H1 (cell line): ENCODE data around the gene SLC35F6. TPM values are rescaled to one million over a fixed set of nuclear protein-coding genes. Genes with fewer than 3 reads are reported as not detected.

ENCODE experiments used
- CTCF ChIA-PET: fragments of 300-600 bp; sonication (Branson Sonifier 250); formaldehyde crosslinking; loops from one replicate; lab custom pipeline; 2021; ENCODE audit not compliant: partially characterized antibody; lab: Charles Lee
- POLR2A ChIA-PET: fragments of 300-600 bp; sonication (Branson Sonifier 250); formaldehyde crosslinking; loops from one replicate; lab custom pipeline; 2021; ENCODE audit warnings: inconsistent platforms; ENCODE audit not compliant: partially characterized antibody; lab: Charles Lee
- DNase-seq, 2 experiments: peaks; one replicate each; pipeline versions ENCODE4 v3.0.0 to v3.0.0-alpha.2; 2010 to 2022; ENCODE audit warnings: low spot score in 2 of 2, low read depth in 1 of 2, mixed read lengths in 1 of 2
- FAIRE-seq: peaks from 2 replicates; lab custom pipeline; 2011; peaks lifted over from hg19 to GRCh38; lab: Jason Lieb, UNC
- H2AFZ ChIP-seq: 2 replicates; pipeline ENCODE4 v1.8.1; 2012; ENCODE audit warnings: low read length, inconsistent platforms
- H2AK5ac ChIP-seq: 2 replicates; pipeline ENCODE4 v1.6.1; 2013; ENCODE audit warnings: low read depth, low read length
- H2BK120ac ChIP-seq: replicated peaks from 2 replicates; pipeline ENCODE3; 2013; ENCODE audit warnings: low read depth, low read length, inconsistent platforms
- H2BK12ac ChIP-seq: 2 replicates; pipeline ENCODE4 v1.6.1; 2013; ENCODE audit warnings: low read depth, low read length
- H2BK15ac ChIP-seq: 2 replicates; pipeline ENCODE4 v1.6.1; 2013; ENCODE audit warnings: low read length
- H2BK20ac ChIP-seq: 2 replicates; pipeline ENCODE4 v1.6.1; 2013; ENCODE audit warnings: low read length
- H2BK5ac ChIP-seq: 2 replicates; pipeline ENCODE4 v1.6.1; 2013; ENCODE audit warnings: low read depth, low read length
- H3K14ac ChIP-seq: 2 replicates; pipeline ENCODE4 v1.6.1; 2013; ENCODE audit warnings: inconsistent platforms; ENCODE audit not compliant: insufficient read length
- H3K18ac ChIP-seq: 2 replicates; pipeline ENCODE4 v1.6.1; 2013; ENCODE audit warnings: low read length; ENCODE audit errors: extremely low read depth
- H3K23ac ChIP-seq: 2 replicates; pipeline ENCODE4 v1.6.1; 2013; ENCODE audit warnings: inconsistent platforms; ENCODE audit not compliant: insufficient read length
- H3K23me2 ChIP-seq: 2 replicates; pipeline ENCODE4 v1.6.1; 2013; ENCODE audit warnings: low read depth, low read length
- H3K27ac ChIP-seq: 2 replicates; pipeline ENCODE4 v1.6.1; 2011; ENCODE audit warnings: low read depth, low read length, inconsistent platforms
- H3K27me3 ChIP-seq, 4 experiments: replicated peaks in 1 of 4; 1 replicate in 1 of 4; 2 replicates in 3 of 4; pipeline versions ENCODE4 v1.6.1 to v1.8.1; 2011 to 2013; ENCODE audit warnings: low read length in 3 of 4, mild to moderate bottlenecking in 3 of 4, inconsistent platforms in 2 of 4, mixed read lengths in 2 of 4, moderate library complexity in 1 of 4; ENCODE audit not compliant: control insufficient read depth in 3 of 4, insufficient read depth in 3 of 4; ENCODE audit errors: extremely low read depth in 1 of 4
- H3K36me3 ChIP-seq, 4 experiments: 2 replicates each; pipeline versions ENCODE4 v1.6.1 to v1.8.1; 2011 to 2013; ENCODE audit warnings: mild to moderate bottlenecking in 4 of 4, low read length in 3 of 4, moderate library complexity in 2 of 4, control low read depth in 1 of 4, inconsistent platforms in 1 of 4; ENCODE audit not compliant: insufficient read depth in 4 of 4, control insufficient read depth in 2 of 4
- H3K4ac ChIP-seq: replicated peaks from 2 replicates; pipeline ENCODE3; 2013; ENCODE audit warnings: low read length, low read depth, mixed read lengths, inconsistent platforms; ENCODE audit not compliant: insufficient read length
- H3K4me1 ChIP-seq, 4 experiments: replicated peaks in 1 of 4; 1 replicate in 1 of 4; 2 replicates in 3 of 4; pipeline versions ENCODE4 v1.6.1 to v1.8.1; 2011 to 2013; ENCODE audit warnings: low read length in 3 of 4, inconsistent platforms in 2 of 4, mixed read lengths in 1 of 4; ENCODE audit not compliant: insufficient read depth in 4 of 4, control insufficient read depth in 3 of 4
- H3K4me2 ChIP-seq, 2 experiments: 2 replicates each; pipeline versions ENCODE4 v1.6.1 to v1.8.1; 2011 to 2013; ENCODE audit warnings: low read depth in 2 of 2, low read length in 2 of 2, control low read depth in 1 of 2, inconsistent platforms in 1 of 2, mild to moderate bottlenecking in 1 of 2; ENCODE audit not compliant: insufficient read depth in 1 of 2
- H3K4me3 ChIP-seq, 4 experiments: fragments of 200-600, 300-600 bp in 1 of 4; sonication (generic), shearing (Covaris generic), sonication (Bioruptor Twin) in 1 of 4; 2 replicates each; pipeline versions ENCODE4 v1.5.1 to v1.8.1; 2011 to 2016; ENCODE audit warnings: low read length in 4 of 4, low read depth in 3 of 4, control low read depth in 2 of 4, inconsistent platforms in 2 of 4, mild to moderate bottlenecking in 2 of 4, mixed read lengths in 1 of 4, moderate library complexity in 1 of 4; ENCODE audit not compliant: insufficient read depth in 2 of 4; ENCODE audit errors: extremely low read depth in 1 of 4
- H3K56ac ChIP-seq: replicated peaks from 2 replicates; pipeline ENCODE3; 2013; ENCODE audit warnings: low read depth, mild to moderate bottlenecking, mixed read lengths, low read length, inconsistent platforms; ENCODE audit not compliant: insufficient read length
- H3K79me1 ChIP-seq: 2 replicates; pipeline ENCODE4 v1.6.1; 2013; ENCODE audit warnings: low read depth, low read length, control low read depth
- H3K79me2 ChIP-seq, 2 experiments: 2 replicates each; pipeline versions ENCODE4 v1.6.1 to v1.8.1; 2012 to 2013; ENCODE audit warnings: low read length in 2 of 2, mild to moderate bottlenecking in 2 of 2, inconsistent platforms in 1 of 2; ENCODE audit not compliant: insufficient read depth in 2 of 2, control insufficient read depth in 1 of 2
- H3K9ac ChIP-seq, 4 experiments: replicated peaks in 1 of 4; 1 replicate in 1 of 4; 2 replicates in 3 of 4; pipeline versions ENCODE4 v1.6.1 to v1.8.1; 2011 to 2013; ENCODE audit warnings: low read depth in 3 of 4, low read length in 3 of 4, control low read depth in 2 of 4, mild to moderate bottlenecking in 2 of 4, moderate library complexity in 2 of 4, inconsistent platforms in 1 of 4; ENCODE audit errors: extremely low read depth in 1 of 4
- H3K9me3 ChIP-seq, 2 experiments: 2 replicates each; pipeline versions ENCODE4 v1.6.1 to v1.8.1; 2012 to 2013; ENCODE audit warnings: mild to moderate bottlenecking in 2 of 2, moderate library complexity in 2 of 2, control low read depth in 1 of 2, inconsistent platforms in 1 of 2, low read depth in 1 of 2, low read length in 1 of 2, mixed read lengths in 1 of 2; ENCODE audit not compliant: insufficient read depth in 2 of 2
- H4K20me1 ChIP-seq, 2 experiments: replicated peaks in 1 of 2; 2 replicates each; pipeline versions ENCODE3 to v1.8.1; 2011 to 2013; ENCODE audit warnings: inconsistent platforms in 2 of 2, low read length in 2 of 2, mild to moderate bottlenecking in 1 of 2; ENCODE audit not compliant: insufficient read depth in 2 of 2, control insufficient read depth in 1 of 2
- H4K5ac ChIP-seq: 2 replicates; pipeline ENCODE4 v1.6.1; 2013; ENCODE audit warnings: low read length, low read depth, mixed read lengths, inconsistent platforms; ENCODE audit not compliant: insufficient read length
- H4K8ac ChIP-seq: 2 replicates; pipeline ENCODE4 v1.8.0; 2013; ENCODE audit warnings: mild to moderate bottlenecking, moderate library complexity, low read length, inconsistent platforms; ENCODE audit not compliant: insufficient read depth; ENCODE audit errors: extremely low read depth
- H4K91ac ChIP-seq: replicated peaks from 2 replicates; pipeline ENCODE3; 2013; ENCODE audit warnings: low read length, mixed read lengths, inconsistent platforms; ENCODE audit not compliant: insufficient read length
- CEBPB ChIP-seq: IDR thresholded peaks from 2 replicates; pipeline ENCODE4 v1.6.1; 2012; ENCODE audit warnings: low read depth, low read length
- CREB1 ChIP-seq: IDR thresholded peaks from 2 replicates; pipeline ENCODE4 v1.6.1; 2012; ENCODE audit warnings: inconsistent platforms
- FOSL1 ChIP-seq: IDR thresholded peaks from 2 replicates; pipeline ENCODE4 v1.6.1; 2011; ENCODE audit warnings: mild to moderate bottlenecking, low read depth, low read length, moderate library complexity; ENCODE audit not compliant: insufficient read depth
- JUND ChIP-seq: IDR thresholded peaks from 2 replicates; pipeline ENCODE4 v1.6.1; 2011; ENCODE audit warnings: mild to moderate bottlenecking, improper control_type of control experiment, low read length
- MAX ChIP-seq: IDR thresholded peaks from 2 replicates; pipeline ENCODE4 v1.6.1; 2012; ENCODE audit warnings: inconsistent platforms
- POU5F1 ChIP-seq: IDR thresholded peaks from 2 replicates; pipeline ENCODE4 v1.6.1; 2011; ENCODE audit warnings: low read depth, mild to moderate bottlenecking, low read length, moderate library complexity
- RBBP5 ChIP-seq: IDR thresholded peaks from 2 replicates; pipeline ENCODE4 v1.7.1; 2012; ENCODE audit warnings: low read depth, mild to moderate bottlenecking, inconsistent platforms, low read length, moderate library complexity, borderline replicate concordance
- SAP30 ChIP-seq: fragments of 300-600 bp; sonication (generic); IDR thresholded peaks from 2 replicates; pipeline ENCODE4 v1.7.1; 2012; ENCODE audit warnings: low read length, moderate library complexity, mild to moderate bottlenecking, inconsistent platforms; ENCODE audit not compliant: insufficient read depth, insufficient replicate concordance
- SRF ChIP-seq: IDR thresholded peaks from 2 replicates; pipeline ENCODE4 v1.6.1; 2011; ENCODE audit warnings: mild to moderate bottlenecking, low read depth, low read length, moderate library complexity
- TAF1 ChIP-seq: IDR thresholded peaks from 2 replicates; pipeline ENCODE4 v1.6.1; 2011; ENCODE audit warnings: mild to moderate bottlenecking, low read depth, low read length
- TAF7 ChIP-seq: optimal IDR thresholded peaks from 2 replicates; pipeline ENCODE3; 2011; ENCODE audit warnings: low read depth, mild to moderate bottlenecking, inconsistent platforms, low read length, moderate library complexity, borderline replicate concordance
- WGBS, 2 experiments: shearing (Covaris generic) in 1 of 2; methylation state at CpG; one replicate each; pipeline versions ENCODE4 v1.1.6 to v1.1.7; 2013 to 2015; ENCODE audit warnings: low lambda C conversion rate in 2 of 2, mixed read lengths in 2 of 2, inconsistent platforms in 1 of 2, low coverage in 1 of 2, missing lambda C conversion rate in 1 of 2; ENCODE audit not compliant: insufficient replicate concordance in 2 of 2, insufficient coverage in 1 of 2, insufficient read length in 1 of 2; ENCODE audit errors: extremely low coverage in 1 of 2, missing lambda C conversion rate in 1 of 2; 5-methylcytosine and 5-hydroxymethylcytosine counted together
- polyA plus RNA-seq, 7 experiments: library from polyadenylated mRNA; depleted of rRNA in 3 of 7; stranded (reverse) in 5 of 7; unstranded in 2 of 7; fragments of >200 nt in 5 of 7; fragments of 200-250 nt in 2 of 7; gene quantifications; 1 replicate in 5 of 7; 2 replicates in 1 of 7; 4 replicates in 1 of 7; pipeline versions ENCODE4 v1.2.1 to v1.2.3, GENCODE V29; 2011 to 2013; ENCODE audit warnings: missing spikeins in 2 of 7, mixed read lengths in 2 of 7
- total RNA-seq: library from RNA; stranded (reverse); fragmentation: NEBNext Ultra II Directional; extraction: Animal tissue kit (Norgen Biotek cat#: 25700); gene quantifications from 2 replicates; pipeline ENCODE4 v1.2.1, GENCODE V29; 2021

The SLC35F6 gene
- total and polyA plus RNA-seq, 2 of the 8 experiments (the other 6 are each of a cell fraction or from before 2014, with no cell fraction given): 11.2 to 13.5 TPM

GRCh38 chr2:26772064-26773001 lies 8.2 kb downstream of the SLC35F6 start:
- Histone ChIP-seq H2BK120ac (no peak overlapping the region), H3K14ac (no peak overlapping the region)
- FAIRE-seq (no peak), DNase-seq (no peak)
- no peak for TF ChIP-seq TAF7
- no peak for TF ChIP-seq CREB1
- no peak for TF ChIP-seq RBBP5
- TF ChIP-seq MAX: no peak
- no peak for TF ChIP-seq SRF
- TF ChIP-seq SAP30: no peak
- TF ChIP-seq TAF1: no peak
- no peak for TF ChIP-seq POU5F1
- no peak for TF ChIP-seq FOSL1
- no peak for TF ChIP-seq JUND
- TF ChIP-seq CEBPB: no peak
- TF ChIP-seq, all 59 proteins: peak for 0
- H2AK5ac ChIP-seq: no peak overlapping the region
- no peaks in the 10 kb centered on the region for H3K23me2 ChIP-seq
- no peak overlapping the region for H3K18ac ChIP-seq
- no peak overlapping the region for H2BK12ac ChIP-seq
- no peaks in the 10 kb centered on the region; a peak in 1 of 8 replicates for H3K36me3 ChIP-seq
- no peak overlapping the region for H3K27ac ChIP-seq
- H2BK5ac ChIP-seq: no peak overlapping the region
- H4K91ac ChIP-seq: no peak overlapping the region
- H3K79me2 ChIP-seq: no peaks in the 10 kb centered on the region; a peak in 1 of 4 replicates
- H4K20me1 ChIP-seq: peaks cover 2 to 8% of the 10 kb centered on the region in 2 experiments
- H2BK20ac ChIP-seq: no peak overlapping the region; the same call in 1 of the 2 replicates
- peaks cover 6% of the 10 kb centered on the region; the same call in 1 of the 2 replicates for H3K79me1 ChIP-seq
- H3K4me1 ChIP-seq: peaks cover 0 to 2% (median under 1%) of the 10 kb centered on the region in 4 experiments; a peak in 3 of 7 replicates
- H3K56ac ChIP-seq: no peak overlapping the region
- 89% methylated on average over 13 of the region's 13 CpGs; no CpG with 5 or more reads in 1 of the 2 experiments for WGBS, 2 experiments
- no peak overlapping the region for H4K5ac ChIP-seq
- H3K4ac ChIP-seq: no peak overlapping the region
- H2BK15ac ChIP-seq: no peak overlapping the region
- no peak overlapping the region for H3K23ac ChIP-seq
- H3K9ac ChIP-seq: no peak overlapping the region
- H3K4me2 ChIP-seq: no peak overlapping the region
- CTCF ChIA-PET: interaction anchor here (0.7 to 2.4 kb wide), 2 partner anchors 9 to 46 kb away, joined by 3 to 11 read pairs; no protein-coding TSS in a partner anchor
- H2AFZ ChIP-seq: no peak overlapping the region
- POLR2A ChIA-PET: interaction anchor here (1.0 kb wide), 1 partner anchor 9 kb away, joined by 3 read pairs; no protein-coding TSS in a partner anchor
- H4K8ac ChIP-seq: no peak overlapping the region
- H3K4me3 ChIP-seq: no peak overlapping the region
- H3K27me3 ChIP-seq: no peaks in the 10 kb centered on the region
- H3K9me3 ChIP-seq: no peaks in the 10 kb centered on the region
